A549 (cell line): ENCODE measurements around the gene GPR15LG. TPM values are rescaled to one million over a fixed set of nuclear protein-coding genes. Genes with fewer than 3 reads are reported as not detected.

Experiments
- ATAC-seq, 2 experiments: fragments of 200-7000 bp in 1 of 2; fragments of >200 bp in 1 of 2; cut with Nextera tagmentation in 1 of 2; cut with Tn5 transposase in 1 of 2; 3 replicates each; pipeline versions ENCODE4 v1.8.0 to v1.9.1; 2018 to 2020; ENCODE audit warnings: mild to moderate bottlenecking in 1 of 2, moderate library complexity in 1 of 2
- CTCF ChIA-PET: fragments of 300-600 bp; sonication (Branson Sonifier 250); formaldehyde crosslinking; extraction: SDS; loops from one replicate; lab custom pipeline; 2021; ENCODE audit warnings: antibody characterized with exemption, inconsistent platforms; lab: Yijun Ruan, JAX
- POLR2A ChIA-PET: fragments of 350-600 bp; formaldehyde crosslinking; extraction: SDS; loops from one replicate; lab custom pipeline; 2021; ENCODE audit warnings: antibody characterized with exemption, inconsistent platforms; lab: Yijun Ruan, JAX
- DNase-seq, 2 experiments: peaks; one replicate each; pipeline versions ENCODE4 v3.0.0 to v3.0.0-alpha.2; 2011 to 2016; ENCODE audit warnings: low read depth in 1 of 2, low spot score in 1 of 2
- FAIRE-seq: peaks from 2 replicates; lab custom pipeline; 2011; peaks lifted over from hg19 to GRCh38; lab: Jason Lieb, UNC
- H3K27ac ChIP-seq, 2 experiments: fragments of >200 bp; sonication (Bioruptor Twin); formaldehyde crosslinking; 3 replicates each; pipeline ENCODE4 v1.5.1; 2016 to 2017
- H3K4me1 ChIP-seq: fragments of >200 bp; sonication (Bioruptor Twin); formaldehyde crosslinking; 3 replicates; pipeline ENCODE4 v1.6.1; 2016
- H3K4me2 ChIP-seq: fragments of >200 bp; sonication (Bioruptor Twin); formaldehyde crosslinking; 3 replicates; pipeline ENCODE4 v1.6.1; 2016
- H3K4me3 ChIP-seq: fragments of >200 bp; sonication (Bioruptor Twin); formaldehyde crosslinking; 3 replicates; pipeline ENCODE4 v1.5.1; 2016
- H3K9me3 ChIP-seq: fragments of >200 bp; sonication (Bioruptor Twin); formaldehyde crosslinking; 3 replicates; pipeline ENCODE4 v1.6.1; 2016
- CBX2 ChIP-seq: fragments of 200-600 bp; sonication (generic); IDR thresholded peaks from 2 replicates; pipeline ENCODE4 v1.6.1; 2016; ENCODE audit warnings: low read depth, mild to moderate bottlenecking, borderline replicate concordance
- CEBPB ChIP-seq, 2 experiments: fragments of >200 bp in 1 of 2; sonication (Bioruptor Twin) in 1 of 2; formaldehyde crosslinking in 1 of 2; IDR thresholded peaks; 2 replicates each; pipeline ENCODE4 v1.6.1; 2012 to 2016
- CHD2 ChIP-seq: fragments of 150-350 bp; IDR thresholded peaks from 2 replicates; pipeline ENCODE4 v1.6.1; 2014; ENCODE audit warnings: low read length; ENCODE audit not compliant: partially characterized antibody
- CHD4 ChIP-seq: fragments of 200-600 bp; sonication (generic); IDR thresholded peaks from 2 replicates; pipeline ENCODE4 v1.6.1; 2016; ENCODE audit warnings: antibody characterized with exemption, mild to moderate bottlenecking, borderline replicate concordance
- E2F6 ChIP-seq: IDR thresholded peaks from 2 replicates; pipeline ENCODE4 v1.6.1; 2012; ENCODE audit warnings: low read depth, borderline replicate concordance
- EP300 ChIP-seq, 2 experiments: fragments of >200 bp; sonication (Bioruptor Twin); formaldehyde crosslinking; IDR thresholded peaks; 2 replicates in 1 of 2; 3 replicates in 1 of 2; pipeline ENCODE4 v1.6.1; 2016 to 2017
- ESRRA ChIP-seq: fragments of 150-350 bp; IDR thresholded peaks from 2 replicates; pipeline ENCODE4 v1.6.1; 2014; ENCODE audit warnings: mild to moderate bottlenecking, low read length, borderline replicate concordance
- FOSL2 ChIP-seq, 2 experiments: fragments of 450-650 bp in 1 of 2; fragments of >200 bp in 1 of 2; sonication (Bioruptor Twin) in 1 of 2; formaldehyde crosslinking; IDR thresholded peaks; 2 replicates each; pipeline versions ENCODE4 v1.5.0 to v1.6.1; 2016 to 2020; ENCODE audit warnings: mild to moderate bottlenecking in 1 of 2, moderate library complexity in 1 of 2
- HDAC2 ChIP-seq: fragments of 200-600 bp; sonication (generic); IDR thresholded peaks from 2 replicates; pipeline ENCODE4 v1.6.1; 2016
- HMGXB4 ChIP-seq: fragments of 250-450 bp; sonication (Bioruptor Pico); IDR thresholded peaks from 2 replicates; pipeline ENCODE4 v1.5.0; 2021; ENCODE audit warnings: mild to moderate bottlenecking, moderate library complexity, borderline replicate concordance
- HOXA7 ChIP-seq: fragments of 250-450 bp; sonication (Bioruptor Pico); IDR thresholded peaks from 2 replicates; pipeline ENCODE4 v1.5.0; 2020; ENCODE audit warnings: mild to moderate bottlenecking, moderate library complexity
- KDM1A ChIP-seq: fragments of 200-600 bp; sonication (generic); IDR thresholded peaks from 2 replicates; pipeline ENCODE4 v1.6.1; 2016; ENCODE audit warnings: low read depth, mild to moderate bottlenecking
- MAZ ChIP-seq: fragments of 150-350 bp; IDR thresholded peaks from 2 replicates; pipeline ENCODE4 v1.6.1; 2014; ENCODE audit warnings: antibody characterized with exemption, low read depth, low read length, borderline replicate concordance
- NPAS2 ChIP-seq: fragments of 250-450 bp; sonication (Bioruptor Pico); IDR thresholded peaks from 2 replicates; pipeline ENCODE4 v1.8.0; 2022; ENCODE audit warnings: mild to moderate bottlenecking, moderate library complexity, borderline replicate concordance
- PHF8 ChIP-seq: fragments of 200-600 bp; sonication (generic); IDR thresholded peaks from 2 replicates; pipeline ENCODE4 v1.6.1; 2016; ENCODE audit warnings: low read depth, mild to moderate bottlenecking, antibody characterized with exemption, moderate library complexity, borderline replicate concordance
- POLR2A ChIP-seq: IDR thresholded peaks from 2 replicates; pipeline ENCODE4 v1.6.1; 2012; ENCODE audit warnings: mild to moderate bottlenecking, low read length
- POLR2AphosphoS2 ChIP-seq: conservative IDR thresholded peaks from 2 replicates; pipeline ENCODE4 v1.6.1; 2012; ENCODE audit warnings: low read length, improper control_type of control experiment, inconsistent platforms
- RARB ChIP-seq: fragments of 250-450 bp; sonication (Bioruptor Pico); IDR thresholded peaks from 2 replicates; pipeline ENCODE4 v1.8.0; 2021; ENCODE audit warnings: mild to moderate bottlenecking, moderate library complexity
- RFX5 ChIP-seq: fragments of 450-650 bp; IDR thresholded peaks from 2 replicates; pipeline ENCODE4 v1.7.1; 2014; ENCODE audit warnings: antibody characterized with exemption, mild to moderate bottlenecking, moderate library complexity
- SMC3 ChIP-seq: fragments of >200 bp; sonication (Bioruptor Twin); formaldehyde crosslinking; IDR thresholded peaks from 3 replicates; pipeline ENCODE4 v1.6.1; 2018; ENCODE audit warnings: inconsistent platforms
- USF2 ChIP-seq: fragments of 450-650 bp; IDR thresholded peaks from 2 replicates; pipeline ENCODE4 v1.6.1; 2014; ENCODE audit warnings: antibody characterized with exemption
- ZC3H11A ChIP-seq: fragments of 450-650 bp; IDR thresholded peaks from 2 replicates; pipeline ENCODE4 v1.6.1; 2014; ENCODE audit warnings: antibody characterized with exemption, mild to moderate bottlenecking
- ZFP36 ChIP-seq: fragments of 450-650 bp; IDR thresholded peaks from 2 replicates; pipeline ENCODE4 v1.6.1; 2014; ENCODE audit warnings: borderline replicate concordance; ENCODE audit not compliant: partially characterized antibody
- ZNF302 ChIP-seq: fragments of 250-450 bp; sonication (Bioruptor Pico); IDR thresholded peaks from 2 replicates; pipeline ENCODE4 v1.9.0; 2021; ENCODE audit warnings: inconsistent platforms, mild to moderate bottlenecking, moderate library complexity
- WGBS: methylation state at CpG from one replicate; pipeline ENCODE4 v1.1.6; 2017; ENCODE audit errors: missing lambda C conversion rate; 5-methylcytosine and 5-hydroxymethylcytosine counted together
- polyA plus RNA-seq, 4 experiments: library from polyadenylated mRNA; depleted of rRNA in 3 of 4; stranded (reverse); fragments of >200 nt; fragmentation: RNase III in 1 of 4; extraction: RNeasy Plus Mini Kit Qiagen cat#74134 plus additional on column Dnase treatment in 1 of 4; gene quantifications; 2 replicates in 3 of 4; 3 replicates in 1 of 4; pipeline ENCODE4 v1.2.3, GENCODE V29; 2011 to 2017

Gene GPR15LG
- polyA plus RNA-seq, 2 of the 4 experiments (the other 2 are of a cell fraction): not detected

DNA sequence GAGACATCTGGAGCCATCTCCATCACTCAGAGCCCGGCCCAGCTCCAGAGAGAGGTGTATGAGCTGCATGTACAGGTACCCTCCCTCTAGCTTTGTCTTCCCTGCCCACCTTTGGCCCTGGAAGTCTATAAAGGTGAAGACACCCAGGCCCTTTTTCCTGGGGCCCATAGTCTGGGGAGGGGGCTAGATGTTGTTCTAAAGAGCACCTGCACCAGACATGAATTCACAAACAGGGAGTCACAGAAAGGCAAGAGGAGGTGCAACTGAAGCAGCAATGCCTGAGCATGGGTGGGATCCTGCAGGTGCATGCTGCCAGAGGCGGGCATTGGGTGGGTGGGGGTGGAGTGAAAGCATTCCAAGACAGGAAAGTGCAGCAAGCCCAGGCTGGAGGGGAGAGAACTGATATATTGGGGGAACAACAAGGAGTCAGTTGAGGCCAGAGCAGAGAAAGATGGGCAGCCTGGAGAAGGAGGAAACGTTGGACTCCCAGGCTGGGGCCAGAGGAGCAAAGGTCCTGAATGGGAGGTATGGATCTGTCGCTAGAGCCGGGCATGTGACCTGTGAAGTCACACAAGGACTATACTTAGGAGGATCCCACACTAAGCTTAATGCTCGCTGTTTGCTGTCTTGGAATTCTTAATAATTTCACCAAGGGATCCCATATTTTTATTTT lies 32.4 kb downstream of the GPR15LG start:
- H3K4me3 ChIP-seq: no peak overlapping the region
- POLR2A ChIA-PET: no interaction called here
- TF ChIP-seq USF2 (no peak), PHF8 (no peak), CHD2 (no peak), HOXA7 (CRISPR knock-in tag) (no peak), POLR2A (no peak), ZFP36 (no peak), CHD4 (no peak), NPAS2 (CRISPR knock-in tag) (no peak), RFX5 (no peak), ZC3H11A (no peak), ESRRA (no peak), SMC3 (no peak), KDM1A (no peak)

GRCh38 chr10:84208023-84208422 lies 34.4 kb downstream of the GPR15LG start:
- POLR2A ChIA-PET: no interaction called here
- WGBS: 15% methylated on average over 3 of the region's 10 CpGs
- DNase-seq (no peak), FAIRE-seq (no peak), ATAC-seq (no peak)
- CTCF ChIA-PET: interaction anchor here (1.0 to 3.5 kb wide), 3 partner anchors 7 to 148 kb away, joined by 3 to 13 read pairs (median 4); no protein-coding TSS in a partner anchor
- H3K4me1 ChIP-seq: no peaks in the 10 kb centered on the region
- H3K27ac ChIP-seq: no peak overlapping the region
- TF ChIP-seq RFX5 (no peak), EP300 (IDR thresholded peaks at IDR 0.05) (no peak), HMGXB4 (no peak), ESRRA (no peak), CBX2 (no peak), FOSL2 (IDR thresholded peaks at IDR 0.05) (no peak), FOSL2 (CRISPR knock-in tag; IDR thresholded peaks at IDR 0.05) (no peak)
- H3K9me3 ChIP-seq: no peaks in the 10 kb centered on the region
- H3K4me2 ChIP-seq: no peak overlapping the region
- no peak overlapping the region for H3K4me3 ChIP-seq

More for the DNA sequence above, 32.4 kb downstream of the GPR15LG start:
- Histone ChIP-seq H3K4me1 (no peaks in the 10 kb centered on the region), H3K27ac (no peak overlapping the region), H3K4me2 (no peak overlapping the region), H3K9me3 (no peaks in the 10 kb centered on the region)
- WGBS: 3% methylated on average over 5 of the region's 6 CpGs
- DNase-seq (no peak), FAIRE-seq (no peak), ATAC-seq (no peak)
- CTCF ChIA-PET: interaction anchor here (0.6 to 3.5 kb wide), 9 partner anchors 9 to 80 kb away, joined by 3 to 15 read pairs (median 3); no protein-coding TSS in a partner anchor

GRCh38 chr10:84211566-84211965 lies 38.0 kb downstream of the GPR15LG start:
- DNase-seq (no peak), ATAC-seq (no peak)
- ChIA-PET CTCF (interaction anchor here (1.0 to 2.0 kb wide), 4 partner anchors 10 to 63 kb away, joined by 3 to 5 read pairs (median 4); no protein-coding TSS in a partner anchor), POLR2A (no interaction called here)
- H3K27ac ChIP-seq: no peak overlapping the region
- H3K4me3 ChIP-seq: no peak overlapping the region
- TF ChIP-seq RARB (CRISPR knock-in tag): no peak
- TF ChIP-seq POLR2A: no peak
- TF ChIP-seq CHD4: no peak
- TF ChIP-seq MAZ: no peak
- no peak for TF ChIP-seq HDAC2
- TF ChIP-seq CEBPB (IDR thresholded peaks at IDR 0.05): no peak
- no peak for TF ChIP-seq HMGXB4
- TF ChIP-seq E2F6: no peak
- no peak for TF ChIP-seq POLR2AphosphoS2
- TF ChIP-seq ZNF302 (CRISPR knock-in tag): no peak
- TF ChIP-seq, all 56 proteins: peak for 0
- no peak overlapping the region for H3K4me2 ChIP-seq
- WGBS: 0% methylated on average over 2 of the region's 2 CpGs
- no peaks in the 10 kb centered on the region for H3K9me3 ChIP-seq
- no peaks in the 10 kb centered on the region for H3K4me1 ChIP-seq
- FAIRE-seq: no peak
